ENCODE results near the gene HIRA.
A peak's percentile ranks its signal among the peaks of the same experiment; 100 is the strongest.
"Not testable (repeated sequence)": the region's sequence is repeated elsewhere in the genome, so short reads cannot be mapped to it uniquely, and the experiment has no call there.

The HIRA gene

GRCh38 chr22:19463491-19464469 is 32.2 kb upstream of the HIRA start:
- DNase-seq, result no peak

GRCh38 chr22:19463008-19463407 is 31.5 kb upstream of the HIRA start:
- no peak for DNase-seq

GRCh38 chr22:19461506-19461905 is 30.0 kb upstream of the HIRA start:
- no peak for DNase-seq

GRCh38 chr22:19460036-19460435 is 28.5 kb upstream of the HIRA start:
- no peak for DNase-seq

DNA sequence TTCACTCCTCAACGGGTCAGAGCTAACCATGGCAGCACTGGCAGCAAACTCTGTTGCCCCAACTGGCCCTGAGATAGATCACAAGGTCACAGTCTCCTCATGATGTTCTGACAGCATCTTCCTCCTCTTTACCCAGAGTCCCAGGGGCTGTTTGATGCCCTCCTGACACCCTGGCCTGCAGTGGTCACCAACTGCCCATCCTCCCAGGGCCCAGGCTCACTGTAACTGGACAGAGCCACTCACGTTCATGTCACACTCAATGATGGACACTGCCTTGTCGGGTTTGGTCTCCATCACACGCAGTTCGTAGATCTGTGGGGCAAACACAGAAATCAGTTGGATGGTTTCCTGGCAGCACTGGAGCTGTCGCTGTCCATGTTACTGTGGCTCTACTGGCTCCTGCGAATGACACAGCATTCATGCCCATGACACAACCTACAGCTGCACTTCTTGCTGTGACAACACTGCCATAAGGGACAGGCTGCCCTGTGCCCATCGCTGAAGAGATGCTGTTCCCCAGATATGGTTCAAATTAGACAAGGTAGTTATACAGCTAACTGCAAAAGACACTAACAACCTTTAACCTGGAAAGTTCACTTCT is 26.4 kb upstream of the HIRA start:
- no peak for DNase-seq

DNA sequence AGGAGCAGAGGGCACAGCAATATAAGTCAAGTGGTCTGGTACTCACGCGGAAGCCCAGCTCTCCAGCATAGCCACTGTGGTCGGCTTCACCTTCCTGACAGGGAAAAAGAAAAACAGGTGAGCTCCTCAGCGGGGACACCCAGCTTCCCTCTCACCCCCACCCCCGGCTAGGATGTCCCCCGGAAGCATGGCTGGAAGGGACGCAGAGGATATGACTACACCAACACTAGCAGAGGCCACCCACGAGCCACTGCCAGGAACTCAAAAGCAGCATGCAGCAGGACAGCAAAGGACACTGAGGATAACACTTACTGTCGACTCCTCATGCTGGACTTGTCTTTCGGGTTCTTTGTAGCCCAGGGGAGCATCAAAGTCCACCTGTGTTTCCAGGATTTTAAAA is 25.0 kb upstream of the HIRA start:
- no peak for DNase-seq

- no peak for DNase-seq
These were observed 24.2 kb upstream of the HIRA start for GRCh38 chr22:19455585-19456370.

DNA sequence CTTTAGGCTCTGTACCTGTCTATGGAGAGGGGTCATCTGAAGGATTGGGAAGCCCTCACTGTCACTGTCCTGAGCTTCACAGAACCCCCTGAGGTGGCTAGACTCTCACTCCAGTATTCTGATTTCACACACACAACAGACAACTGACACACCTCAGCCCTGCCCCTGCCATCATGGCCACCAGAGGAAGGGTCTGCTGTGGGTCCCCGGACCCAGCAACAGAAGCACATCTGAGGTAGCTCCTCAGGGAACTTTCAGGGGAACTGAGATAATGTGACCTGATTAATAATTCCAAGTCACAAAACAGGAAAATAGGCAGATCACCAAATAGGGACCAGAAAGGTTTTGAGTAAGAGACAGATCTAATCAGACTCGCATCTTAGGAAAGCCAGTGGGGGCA is 23.5 kb upstream of the HIRA start:
- DNase-seq, result no peak

- no peak for DNase-seq
These were observed 22.6 kb upstream of the HIRA start for GRCh38 chr22:19454156-19454555.

- no peak for DNase-seq
These were observed 22.2 kb upstream of the HIRA start for GRCh38 chr22:19453718-19454117.

DNA sequence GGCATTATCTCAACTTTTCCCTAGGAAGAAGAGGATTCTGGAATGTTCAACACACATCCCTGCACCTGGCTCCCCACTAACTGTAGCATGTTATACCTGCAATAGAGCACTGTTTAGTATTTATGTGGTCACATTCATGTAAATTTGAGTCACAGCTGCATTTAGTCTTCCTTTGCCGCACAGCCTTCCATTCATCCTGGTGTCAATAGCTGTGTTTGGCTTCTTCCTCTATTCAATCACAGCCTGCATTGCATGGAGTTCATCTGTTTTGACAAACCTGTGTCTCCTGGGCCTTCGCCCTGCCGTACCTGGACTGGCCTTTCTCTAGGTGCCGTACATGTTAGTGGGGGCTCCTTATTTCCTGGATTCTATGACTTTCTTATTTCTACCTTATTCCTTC is 20.0 kb upstream of the HIRA start:
- no peak for DNase-seq

DNA sequence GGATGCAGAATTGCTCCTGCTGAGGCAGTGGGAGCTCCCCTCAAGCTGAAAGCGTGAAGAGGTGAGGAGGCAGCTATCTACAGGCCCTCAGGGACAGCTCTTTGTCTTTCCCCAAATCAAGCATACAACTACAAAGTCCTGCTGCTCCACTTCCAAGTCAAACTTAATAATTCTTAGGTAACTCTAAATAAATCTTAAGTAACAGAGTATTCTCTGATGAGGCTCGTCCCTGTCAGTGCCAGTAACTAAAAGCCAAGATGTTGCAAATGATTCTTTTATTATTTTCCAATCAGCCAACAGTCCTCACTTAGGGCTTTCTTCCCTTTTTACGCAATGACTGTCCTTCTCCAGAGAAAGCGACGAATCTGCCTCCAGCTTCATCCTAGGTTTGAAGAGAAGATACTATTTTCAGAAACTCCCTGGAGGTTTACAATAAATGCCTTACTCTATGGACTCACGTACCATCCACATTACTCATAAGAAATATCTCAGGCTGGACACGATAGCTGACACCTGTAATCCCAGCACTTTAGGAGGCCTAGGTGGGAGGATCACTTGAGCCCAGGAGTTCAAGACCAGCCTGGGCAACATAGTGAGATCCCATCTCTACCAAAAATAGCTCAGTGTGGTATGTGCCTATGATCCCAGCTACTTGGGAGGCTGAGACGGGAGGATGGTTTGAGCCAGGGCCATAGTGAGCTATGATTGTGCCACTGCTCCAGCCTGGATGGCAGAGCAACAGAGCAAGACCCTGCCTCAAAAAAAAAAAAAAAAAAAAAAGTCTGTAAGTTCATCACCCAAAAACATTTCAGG is 19.0 kb upstream of the HIRA start:
- DNase-seq, result no peak

GRCh38 chr22:19449422-19449767 is 17.9 kb upstream of the HIRA start:
- DNase-seq, result no peak

DNA sequence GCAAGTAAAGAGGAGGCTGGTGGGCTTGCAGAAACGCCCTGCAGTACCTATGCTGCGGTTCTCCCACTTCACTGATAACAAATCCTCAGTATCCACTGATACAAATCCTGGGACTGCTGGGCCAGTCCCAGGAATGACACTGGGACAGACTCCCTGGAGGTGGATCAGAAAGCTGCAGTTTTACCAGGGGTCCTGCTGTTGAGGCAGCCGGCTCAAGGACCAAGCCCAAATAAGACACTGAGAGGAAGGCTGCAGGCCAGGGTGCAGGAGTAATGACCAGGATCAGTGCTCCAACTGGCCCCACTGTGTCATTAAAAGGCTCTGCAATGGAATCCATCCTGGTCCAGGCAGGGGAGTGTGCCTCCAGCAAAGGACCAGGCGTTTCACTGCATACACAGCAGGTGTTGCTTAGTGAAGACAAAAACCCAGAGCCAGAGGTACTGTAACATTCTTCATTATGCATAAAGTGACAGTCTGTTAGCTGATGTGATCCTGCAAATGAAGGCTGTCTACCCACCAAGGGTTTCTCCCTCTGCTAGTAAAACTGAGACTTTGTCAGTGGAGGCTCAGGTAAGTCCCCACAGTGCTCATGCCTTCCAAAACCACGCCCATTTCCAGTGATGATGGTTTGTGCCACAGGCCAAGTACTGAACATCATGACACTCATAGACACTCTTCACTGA is 17.3 kb upstream of the HIRA start:
- no peak for DNase-seq

DNA sequence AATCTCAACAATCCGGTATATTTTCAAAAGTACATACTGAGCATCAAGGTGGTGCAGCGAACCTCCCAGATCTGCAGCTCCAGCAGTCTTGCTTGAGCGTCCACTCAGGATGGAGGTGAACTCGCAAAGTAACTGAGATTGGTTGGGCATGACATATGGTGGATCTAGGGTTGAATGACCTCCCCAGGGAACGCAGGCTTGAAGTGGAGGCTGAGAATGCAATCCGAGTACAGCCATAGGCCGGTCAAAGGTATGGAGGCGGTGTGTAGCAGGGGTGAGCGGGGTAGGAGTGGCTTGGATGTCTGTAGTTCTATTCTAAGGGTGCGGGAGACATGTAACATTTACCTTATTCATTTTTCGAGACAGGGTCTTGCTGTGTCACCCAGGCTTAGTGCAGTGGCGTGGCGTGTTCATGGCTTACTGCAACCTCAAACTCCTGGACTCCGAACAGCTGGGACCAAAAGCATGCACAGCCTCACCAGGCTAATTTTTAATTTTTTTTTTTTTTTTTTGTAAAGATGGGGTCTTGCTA is 16.6 kb upstream of the HIRA start:
- no peak for DNase-seq

DNA sequence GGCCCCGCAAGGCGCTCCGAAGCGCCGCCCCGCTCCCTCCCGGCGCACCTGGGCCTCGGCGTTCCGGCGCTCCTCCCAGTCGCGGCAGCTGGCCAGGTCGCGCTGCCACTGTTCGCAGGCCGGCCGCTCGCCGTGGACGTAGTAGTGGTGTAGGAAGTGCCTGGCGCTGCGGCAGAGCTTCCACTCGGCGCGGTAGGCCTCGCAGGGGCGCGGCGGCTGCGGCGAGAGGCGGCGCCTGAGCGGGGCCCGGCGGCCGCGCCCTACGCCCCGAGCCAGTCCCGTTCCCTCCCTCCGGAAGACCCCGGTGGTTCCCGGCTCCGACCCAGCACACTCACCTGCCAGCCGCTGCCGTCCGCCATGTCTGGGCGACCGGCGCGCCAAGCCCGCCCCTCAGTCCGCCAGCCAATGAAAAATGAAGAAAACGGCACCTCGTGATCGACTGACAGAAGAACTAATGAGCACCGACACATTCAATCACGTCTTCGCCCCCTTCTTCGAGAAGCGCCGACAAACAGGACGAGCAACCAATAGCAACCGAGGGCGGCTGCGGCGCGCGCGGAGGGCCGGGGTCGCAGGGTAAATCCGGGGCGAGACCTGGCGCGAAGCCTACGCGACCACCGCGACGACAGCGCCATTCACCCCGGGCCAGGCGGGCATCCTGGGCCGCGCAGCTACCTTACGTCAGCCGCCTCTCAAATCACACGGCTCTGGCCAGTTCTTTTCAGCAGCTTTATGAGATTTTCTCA is 16.0 kb upstream of the HIRA start, which contains the start of gene C22orf39:
Gene C22orf39 (minus strand): TSS at position 382 of the 746 bp plus-strand sequence. CDS start 23 bp downstream, at position 359.
- DNase-seq, result peak; percentile 82

- DNase-seq, result no peak
These were observed 15.2 kb upstream of the HIRA start for GRCh38 chr22:19446603-19447329.

- not testable (repeated sequence) for DNase-seq
These were observed 13.9 kb upstream of the HIRA start for GRCh38 chr22:19445279-19445982.

- no peak for DNase-seq
These were observed 12.1 kb upstream of the HIRA start for GRCh38 chr22:19443544-19444211.
